HG03354 (cell line): ENCODE data around the gene GTF2IRD2.
"Not testable (repeated sequence)": the region's sequence is repeated elsewhere in the genome, so short reads cannot be mapped to it uniquely, and the experiment has no call there.

Experiments
- ATAC-seq: cut with Tn5 transposase; IDR thresholded peaks from one replicate; pipeline ENCODE4 v1.9.1; 2021; ENCODE audit warnings: mild to moderate bottlenecking; ENCODE audit not compliant: unreplicated experiment, poor library complexity, severe bottlenecking

Gene GTF2IRD2

GRCh38 chr7:74789200-74789736, 62.1 kb downstream of the GTF2IRD2 start:
- not testable (repeated sequence) for ATAC-seq

- peak; percentile 88 for ATAC-seq
Measured at GRCh38 chr7:74788369-74789150, 62.8 kb downstream of the GTF2IRD2 start.

GRCh38 chr7:74783595-74783994, 67.8 kb downstream of the GTF2IRD2 start:
- not testable (repeated sequence) for ATAC-seq

GRCh38 chr7:74781746-74782145, 69.7 kb downstream of the GTF2IRD2 start:
- ATAC-seq: not testable (repeated sequence)

GRCh38 chr7:74779053-74779452, 72.4 kb downstream of the GTF2IRD2 start:
- ATAC-seq: not testable (repeated sequence)

- ATAC-seq: peak; percentile 29
Measured at GRCh38 chr7:74775111-74775510, 76.3 kb downstream of the GTF2IRD2 start.

- peak; percentile 86 for ATAC-seq
Measured at GRCh38 chr7:74773760-74774750, 77.3 kb downstream of the GTF2IRD2 start, which contains the start of gene NCF1. NCF1 (plus strand) TSS chr7:74774011; CDS start chr7:74774032, 21 bp downstream.

- ATAC-seq: not testable (repeated sequence)
Measured at GRCh38 chr7:74772093-74772492, 79.3 kb downstream of the GTF2IRD2 start.

GRCh38 chr7:74770062-74770461, 81.3 kb downstream of the GTF2IRD2 start:
- ATAC-seq: not testable (repeated sequence)

GRCh38 chr7:74766991-74767390, 84.4 kb downstream of the GTF2IRD2 start:
- ATAC-seq: not testable (repeated sequence)

- ATAC-seq: not testable (repeated sequence)
Measured at GRCh38 chr7:74766509-74766908, 84.9 kb downstream of the GTF2IRD2 start.

GRCh38 chr7:74765205-74765918, 86.0 kb downstream of the GTF2IRD2 start:
- not testable (repeated sequence) for ATAC-seq

- ATAC-seq: not testable (repeated sequence)
Measured at GRCh38 chr7:74758982-74759381, 92.4 kb downstream of the GTF2IRD2 start.

- ATAC-seq: not testable (repeated sequence)
Measured at GRCh38 chr7:74758268-74758667, 93.1 kb downstream of the GTF2IRD2 start.

GRCh38 chr7:74756673-74757072, 94.7 kb downstream of the GTF2IRD2 start:
- ATAC-seq: not testable (repeated sequence)

GRCh38 chr7:74753921-74754482, 97.4 kb downstream of the GTF2IRD2 start:
- not testable (repeated sequence) for ATAC-seq
